Cortex of kidney (tissue), 1 donor: ENCODE results near the gene GOLM1.
"Not testable (repeated sequence)": the region's sequence is repeated elsewhere in the genome, so short reads cannot be mapped to it uniquely, and the experiment has no call there.

Experiments
- DNase-seq: peaks from one replicate; lab custom pipeline; 2025; lab: John Stamatoyannopoulos, UW

The GOLM1 gene

GRCh38 chr9:86098824-86099700 is at the start of gene GOLM1:
TSS of gene GOLM1 (minus strand) at chr9:86099558. CDS start at chr9:86079320, 20,238 bp downstream.
- DNase-seq = no peak

- DNase-seq = not testable (repeated sequence)
Measured at GRCh38 chr9:86146671-86147070, 47.3 kb upstream of the GOLM1 start.

- not testable (repeated sequence) for DNase-seq
Measured at GRCh38 chr9:86145960-86146359, 46.6 kb upstream of the GOLM1 start.

GRCh38 chr9:86142973-86143372 is 43.6 kb upstream of the GOLM1 start:
- no peak for DNase-seq

GRCh38 chr9:86141843-86142242 is 42.5 kb upstream of the GOLM1 start:
- no peak for DNase-seq

- DNase-seq = no peak
Measured at GRCh38 chr9:86135371-86135770, 36.0 kb upstream of the GOLM1 start.

GRCh38 chr9:86134361-86134760 is 35.0 kb upstream of the GOLM1 start:
- no peak for DNase-seq

GRCh38 chr9:86128235-86128822 is 29.0 kb upstream of the GOLM1 start:
- no peak for DNase-seq

GRCh38 chr9:86126998-86127972 is 27.9 kb upstream of the GOLM1 start:
- no peak for DNase-seq

- no peak for DNase-seq
Measured at GRCh38 chr9:86122311-86122710, 23.0 kb upstream of the GOLM1 start.

GRCh38 chr9:86119457-86119856 is 20.1 kb upstream of the GOLM1 start:
- DNase-seq = no peak

- no peak for DNase-seq
Measured at GRCh38 chr9:86116425-86116824, 17.1 kb upstream of the GOLM1 start.

GRCh38 chr9:86115886-86116285 is 16.5 kb upstream of the GOLM1 start:
- no peak for DNase-seq

- DNase-seq = no peak
Measured at GRCh38 chr9:86112057-86112456, 12.7 kb upstream of the GOLM1 start.

- no peak for DNase-seq
Measured at GRCh38 chr9:86102626-86103025, 3.3 kb upstream of the GOLM1 start.

GRCh38 chr9:86099701-86100364 is 475 bp upstream of the GOLM1 start:
- DNase-seq = no peak

- no peak for DNase-seq
Measured at GRCh38 chr9:86097510-86098224, 1.7 kb downstream of the GOLM1 start.

- no peak for DNase-seq
Measured at GRCh38 chr9:86096386-86096785, 3.0 kb downstream of the GOLM1 start.

- DNase-seq = no peak
Measured at GRCh38 chr9:86093788-86094555, 5.4 kb downstream of the GOLM1 start.

GRCh38 chr9:86091477-86091876 is 7.9 kb downstream of the GOLM1 start:
- no peak for DNase-seq
